ENCODE measurements around the gene PRPF6. TPM values are rescaled to one million over a fixed set of nuclear protein-coding genes. Genes with fewer than 3 reads are reported as not detected.

Gene PRPF6
- total RNA-seq, 1 experiment from 2014 or later, result 88.4 TPM

DNA sequence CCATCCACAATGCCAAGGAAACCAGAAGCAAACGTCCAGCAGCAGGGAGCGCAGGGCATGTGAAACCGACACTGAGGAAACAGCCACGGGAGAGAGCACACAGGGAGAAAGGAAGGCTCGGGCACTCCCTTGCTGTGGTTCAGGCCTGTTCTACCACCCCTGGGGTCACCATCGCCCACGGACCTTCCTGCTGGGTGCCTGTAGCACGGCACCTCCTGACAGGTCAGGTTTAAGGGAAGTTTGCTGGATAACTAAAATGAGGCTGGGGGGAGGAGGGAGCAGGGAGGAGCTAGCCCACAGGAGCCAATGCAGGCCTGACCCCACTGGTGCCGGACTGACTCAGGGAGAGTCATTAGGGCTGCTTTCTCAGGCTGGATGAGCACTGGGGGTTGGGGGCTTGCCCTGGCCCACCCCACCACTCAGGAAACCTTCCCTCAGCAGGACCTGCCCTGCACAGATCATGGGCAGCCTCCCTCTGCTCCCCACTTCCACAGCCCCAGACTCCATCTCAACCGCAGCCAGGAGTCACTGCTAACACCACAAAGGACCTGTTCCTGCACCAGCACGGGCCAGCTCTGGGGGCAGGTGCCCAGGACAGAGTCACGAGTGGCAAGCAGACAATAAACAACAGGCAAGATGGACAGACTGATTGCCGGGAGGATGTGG is 27.0 kb upstream of the PRPF6 start:
- POLR2A ChIA-PET, result interaction anchor here (0.7 kb wide), 1 partner anchor 39 kb away, joined by 3 read pairs; no protein-coding TSS in a partner anchor
- in situ Hi-C loops (cut with HindIII; ENCODE audit: low pct_unique_long_range_greater_than_20kb, low sequenced_read_pairs), result no loop called here
- Histone ChIP-seq H3K36me3 (ENCODE audit: control insufficient read depth, insufficient read depth, low read length) (peaks cover 3% of the 10 kb centered on the region; the same call in 1 of the 2 replicates), H3K4me3 (ENCODE audit: low read depth in 2 of 2, low read length in 2 of 2) (peak overlapping the region; percentile 77 to 85), H3K27me3 (ENCODE audit: control insufficient read depth, insufficient read depth, low read length) (no peaks in the 10 kb centered on the region), H3K4me1 (ENCODE audit: control insufficient read depth, insufficient read depth, low read length) (peaks cover 63% of the 10 kb centered on the region), H3K9me3 (ENCODE audit: control insufficient read depth, insufficient read depth, low read depth, low read length) (no peaks in the 10 kb centered on the region), H3K27ac (ENCODE audit: low read length) (peak overlapping the region; percentile 85)
- TF ChIP-seq SIN3A (IDR thresholded peaks at IDR 0.05; ENCODE audit: borderline replicate concordance, insufficient read depth, low read depth, low read length) (no peak), POLR2AphosphoS5 (IDR thresholded peaks at IDR 0.05; ENCODE audit: low read depth, low read length) (no peak), TCF7L2 (IDR thresholded peaks at IDR 0.05; ENCODE audit: low read depth, low read length) (no peak)
- TF ChIP-seq, protein P1, sequence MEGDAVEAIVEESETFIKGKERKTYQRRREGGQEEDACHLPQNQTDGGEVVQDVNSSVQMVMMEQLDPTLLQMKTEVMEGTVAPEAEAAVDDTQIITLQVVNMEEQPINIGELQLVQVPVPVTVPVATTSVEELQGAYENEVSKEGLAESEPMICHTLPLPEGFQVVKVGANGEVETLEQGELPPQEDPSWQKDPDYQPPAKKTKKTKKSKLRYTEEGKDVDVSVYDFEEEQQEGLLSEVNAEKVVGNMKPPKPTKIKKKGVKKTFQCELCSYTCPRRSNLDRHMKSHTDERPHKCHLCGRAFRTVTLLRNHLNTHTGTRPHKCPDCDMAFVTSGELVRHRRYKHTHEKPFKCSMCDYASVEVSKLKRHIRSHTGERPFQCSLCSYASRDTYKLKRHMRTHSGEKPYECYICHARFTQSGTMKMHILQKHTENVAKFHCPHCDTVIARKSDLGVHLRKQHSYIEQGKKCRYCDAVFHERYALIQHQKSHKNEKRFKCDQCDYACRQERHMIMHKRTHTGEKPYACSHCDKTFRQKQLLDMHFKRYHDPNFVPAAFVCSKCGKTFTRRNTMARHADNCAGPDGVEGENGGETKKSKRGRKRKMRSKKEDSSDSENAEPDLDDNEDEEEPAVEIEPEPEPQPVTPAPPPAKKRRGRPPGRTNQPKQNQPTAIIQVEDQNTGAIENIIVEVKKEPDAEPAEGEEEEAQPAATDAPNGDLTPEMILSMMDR (IDR thresholded peaks at IDR 0.05), result no peak
- TF ChIP-seq, protein P2, sequence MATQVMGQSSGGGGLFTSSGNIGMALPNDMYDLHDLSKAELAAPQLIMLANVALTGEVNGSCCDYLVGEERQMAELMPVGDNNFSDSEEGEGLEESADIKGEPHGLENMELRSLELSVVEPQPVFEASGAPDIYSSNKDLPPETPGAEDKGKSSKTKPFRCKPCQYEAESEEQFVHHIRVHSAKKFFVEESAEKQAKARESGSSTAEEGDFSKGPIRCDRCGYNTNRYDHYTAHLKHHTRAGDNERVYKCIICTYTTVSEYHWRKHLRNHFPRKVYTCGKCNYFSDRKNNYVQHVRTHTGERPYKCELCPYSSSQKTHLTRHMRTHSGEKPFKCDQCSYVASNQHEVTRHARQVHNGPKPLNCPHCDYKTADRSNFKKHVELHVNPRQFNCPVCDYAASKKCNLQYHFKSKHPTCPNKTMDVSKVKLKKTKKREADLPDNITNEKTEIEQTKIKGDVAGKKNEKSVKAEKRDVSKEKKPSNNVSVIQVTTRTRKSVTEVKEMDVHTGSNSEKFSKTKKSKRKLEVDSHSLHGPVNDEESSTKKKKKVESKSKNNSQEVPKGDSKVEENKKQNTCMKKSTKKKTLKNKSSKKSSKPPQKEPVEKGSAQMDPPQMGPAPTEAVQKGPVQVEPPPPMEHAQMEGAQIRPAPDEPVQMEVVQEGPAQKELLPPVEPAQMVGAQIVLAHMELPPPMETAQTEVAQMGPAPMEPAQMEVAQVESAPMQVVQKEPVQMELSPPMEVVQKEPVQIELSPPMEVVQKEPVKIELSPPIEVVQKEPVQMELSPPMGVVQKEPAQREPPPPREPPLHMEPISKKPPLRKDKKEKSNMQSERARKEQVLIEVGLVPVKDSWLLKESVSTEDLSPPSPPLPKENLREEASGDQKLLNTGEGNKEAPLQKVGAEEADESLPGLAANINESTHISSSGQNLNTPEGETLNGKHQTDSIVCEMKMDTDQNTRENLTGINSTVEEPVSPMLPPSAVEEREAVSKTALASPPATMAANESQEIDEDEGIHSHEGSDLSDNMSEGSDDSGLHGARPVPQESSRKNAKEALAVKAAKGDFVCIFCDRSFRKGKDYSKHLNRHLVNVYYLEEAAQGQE (IDR thresholded peaks at IDR 0.05; ENCODE audit: insufficient read depth in 1 of 2, low read depth in 2 of 2, low read length in 1 of 2), result no peak
- DNase-seq (ENCODE audit: low read depth, low spot score), result no peak
- no TSS peak for BruUV-seq (replicated peaks)
- no peak for ATAC-seq
- intact Hi-C loops (cut with micrococcal nuclease; ENCODE audit: unreplicated experiment), result no loop called here
- CTCF ChIA-PET, result no interaction called here

DNA sequence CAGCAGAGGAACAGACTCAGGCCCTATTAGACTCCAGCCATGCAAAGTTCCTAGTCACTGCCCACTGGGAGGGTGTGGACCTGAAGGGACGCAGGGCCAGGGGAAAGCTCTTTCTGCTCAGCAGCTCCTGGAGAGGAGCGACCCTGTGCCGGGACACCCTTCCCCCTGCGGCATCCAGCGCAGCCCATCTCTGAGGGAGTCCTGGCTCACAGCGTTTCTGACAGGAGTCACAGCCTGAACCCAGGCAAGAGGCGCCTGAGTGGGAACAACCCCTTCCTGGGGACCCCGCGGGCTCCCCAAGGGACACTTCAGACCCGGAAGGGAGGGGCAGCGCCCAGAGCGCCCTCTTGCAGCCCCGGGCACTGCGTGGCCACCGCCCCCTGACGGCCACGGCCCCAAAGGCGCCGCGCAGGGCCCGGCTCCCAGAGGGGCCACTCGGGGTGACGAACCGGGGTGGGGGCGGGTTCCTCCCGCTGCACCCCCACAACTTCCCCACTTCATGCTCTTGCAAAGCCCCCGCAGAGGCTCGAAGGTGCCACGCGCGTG is 25.6 kb upstream of the PRPF6 start:
- ATAC-seq, result 0 out of 2 replicates have a peak, but pooled peaks have one; percentile 1
- Histone ChIP-seq H3K4me1 (ENCODE audit: control insufficient read depth, insufficient read depth, low read length) (peaks cover 51% of the 10 kb centered on the region), H3K36me3 (ENCODE audit: control insufficient read depth, insufficient read depth, low read length) (peaks cover 3% of the 10 kb centered on the region; the same call in 1 of the 2 replicates), H3K4me3 (ENCODE audit: low read depth in 2 of 2, low read length in 2 of 2) (peak overlapping the region; percentile 77 to 85), H3K27ac (ENCODE audit: low read length) (peak overlapping the region; percentile 85), H3K9me3 (ENCODE audit: control insufficient read depth, insufficient read depth, low read depth, low read length) (no peaks in the 10 kb centered on the region), H3K27me3 (ENCODE audit: control insufficient read depth, insufficient read depth, low read length) (no peaks in the 10 kb centered on the region)
- ChIA-PET POLR2A (no interaction called here), CTCF (interaction anchor here (0.6 kb wide), 1 partner anchor 19 kb away, joined by 3 read pairs; no protein-coding TSS in a partner anchor)
- no TSS peak for BruUV-seq (replicated peaks)
- DNase-seq (ENCODE audit: low read depth, low spot score), result no peak
- in situ Hi-C loops (cut with HindIII; ENCODE audit: low pct_unique_long_range_greater_than_20kb, low sequenced_read_pairs) (no loop called here), intact Hi-C loops (cut with micrococcal nuclease; ENCODE audit: unreplicated experiment) (no loop called here)
- TF ChIP-seq POLR2AphosphoS5 (IDR thresholded peaks at IDR 0.05; ENCODE audit: low read depth, low read length) (no peak), SIN3A (IDR thresholded peaks at IDR 0.05; ENCODE audit: borderline replicate concordance, insufficient read depth, low read depth, low read length) (0 out of 2 replicates have a peak, but pooled peaks have one; percentile 81), TCF7L2 (IDR thresholded peaks at IDR 0.05; ENCODE audit: low read depth, low read length) (no peak)
- TF ChIP-seq, protein P2 (IDR thresholded peaks at IDR 0.05; ENCODE audit: insufficient read depth in 1 of 2, low read depth in 2 of 2, low read length in 1 of 2), result no peak
- TF ChIP-seq, protein P1 (IDR thresholded peaks at IDR 0.05), result peak; percentile 79; the same call in 1 of the 2 replicates
